Measurements from ENCODE around the gene EPHX1. TPM values are rescaled to one million over a fixed set of nuclear protein-coding genes. Genes with fewer than 3 reads are reported as not detected.

The EPHX1 gene
- total RNA-seq, 1 experiment from 2014 or later = 54.6 TPM

DNA sequence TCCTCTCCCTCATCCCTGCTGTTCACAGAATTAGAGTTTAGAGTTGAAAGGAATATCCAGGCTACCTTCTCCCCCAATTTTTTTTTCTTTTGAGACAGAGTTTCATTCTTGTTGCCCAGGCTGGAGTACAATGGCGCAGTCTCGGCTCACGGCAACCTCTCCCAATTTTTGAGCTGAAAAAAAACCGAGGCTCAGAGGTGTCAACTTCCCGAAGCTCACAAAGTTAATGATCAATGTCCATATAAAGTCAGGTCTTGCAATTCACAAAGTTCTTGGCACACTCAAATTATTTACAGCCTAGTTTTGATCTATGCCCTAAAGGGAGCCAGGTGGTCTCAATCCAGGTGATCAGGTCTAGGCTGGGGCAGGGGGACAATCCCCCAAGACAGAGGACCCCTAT is 79.8 kb downstream of the EPHX1 start:
- H3K27me3 ChIP-seq (ENCODE audit: low read length) = no peaks in the 10 kb centered on the region
- H3K36me3 ChIP-seq (ENCODE audit: low read depth, low read length) = no peaks in the 10 kb centered on the region
- H3K79me2 ChIP-seq (ENCODE audit: low read length) = no peaks in the 10 kb centered on the region
- ChIA-PET CTCF (no interaction called here), POLR2A (ENCODE audit: unreplicated experiment) (no interaction called here)
- H3K4me1 ChIP-seq (ENCODE audit: insufficient read depth, low read length) = peaks cover 55% of the 10 kb centered on the region
- H3K9me2 ChIP-seq (replicated peaks; ENCODE audit: low read length) = no peaks in the 10 kb centered on the region
- H3K4me2 ChIP-seq (ENCODE audit: low read length) = peak overlapping the region; percentile 56; the same call in 1 of the 2 replicates
- ATAC-seq (no peak), DNase-seq (no peak)
- BruUV-seq (replicated peaks) = no TSS peak
- peak overlapping the region; percentile 98 for H3K27ac ChIP-seq (ENCODE audit: low read length)
- intact Hi-C loops (cut with micrococcal nuclease) = no loop called here
- peak overlapping the region; percentile 14; the same call in 1 of the 2 replicates for H3K9ac ChIP-seq (ENCODE audit: low read length)
- no peaks in the 10 kb centered on the region for H4K20me1 ChIP-seq (ENCODE audit: low read length)
- TF ChIP-seq, protein P1, sequence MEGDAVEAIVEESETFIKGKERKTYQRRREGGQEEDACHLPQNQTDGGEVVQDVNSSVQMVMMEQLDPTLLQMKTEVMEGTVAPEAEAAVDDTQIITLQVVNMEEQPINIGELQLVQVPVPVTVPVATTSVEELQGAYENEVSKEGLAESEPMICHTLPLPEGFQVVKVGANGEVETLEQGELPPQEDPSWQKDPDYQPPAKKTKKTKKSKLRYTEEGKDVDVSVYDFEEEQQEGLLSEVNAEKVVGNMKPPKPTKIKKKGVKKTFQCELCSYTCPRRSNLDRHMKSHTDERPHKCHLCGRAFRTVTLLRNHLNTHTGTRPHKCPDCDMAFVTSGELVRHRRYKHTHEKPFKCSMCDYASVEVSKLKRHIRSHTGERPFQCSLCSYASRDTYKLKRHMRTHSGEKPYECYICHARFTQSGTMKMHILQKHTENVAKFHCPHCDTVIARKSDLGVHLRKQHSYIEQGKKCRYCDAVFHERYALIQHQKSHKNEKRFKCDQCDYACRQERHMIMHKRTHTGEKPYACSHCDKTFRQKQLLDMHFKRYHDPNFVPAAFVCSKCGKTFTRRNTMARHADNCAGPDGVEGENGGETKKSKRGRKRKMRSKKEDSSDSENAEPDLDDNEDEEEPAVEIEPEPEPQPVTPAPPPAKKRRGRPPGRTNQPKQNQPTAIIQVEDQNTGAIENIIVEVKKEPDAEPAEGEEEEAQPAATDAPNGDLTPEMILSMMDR (conservative IDR thresholded peaks at IDR 0.05; ENCODE audit: low read depth, low read length) = no peak
- no peak for TF ChIP-seq EZH2phosphoT487 (IDR thresholded peaks at IDR 0.05; ENCODE audit: borderline replicate concordance, low read length)
- TF ChIP-seq EZH2 (IDR thresholded peaks at IDR 0.05; ENCODE audit: low read length, unreplicated experiment) = no peak
- H3K9me3 ChIP-seq (ENCODE audit: low read length) = no peaks in the 10 kb centered on the region
- H2AFZ ChIP-seq (ENCODE audit: low read length) = no peak overlapping the region
- no peaks in the 10 kb centered on the region for H3F3A ChIP-seq (ENCODE audit: low read length, unreplicated experiment)
- H3K4me3 ChIP-seq (ENCODE audit: low read length) = no peak overlapping the region

GRCh38 chr1:225890346-225891228 is 80.7 kb downstream of the EPHX1 start:
- Histone ChIP-seq H3F3A (ENCODE audit: low read length, unreplicated experiment) (no peaks in the 10 kb centered on the region), H4K20me1 (ENCODE audit: low read length) (no peaks in the 10 kb centered on the region), H3K4me1 (ENCODE audit: insufficient read depth, low read length) (peaks cover 55% of the 10 kb centered on the region), H3K79me2 (ENCODE audit: low read length) (no peaks in the 10 kb centered on the region), H3K4me3 (ENCODE audit: low read length) (no peak overlapping the region), H2AFZ (ENCODE audit: low read length) (no peak overlapping the region), H3K27ac (ENCODE audit: low read length) (peak overlapping the region; percentile 98), H3K27me3 (ENCODE audit: low read length) (no peaks in the 10 kb centered on the region), H3K9me2 (replicated peaks; ENCODE audit: low read length) (no peaks in the 10 kb centered on the region), H3K9me3 (ENCODE audit: low read length) (no peaks in the 10 kb centered on the region), H3K9ac (ENCODE audit: low read length) (peak overlapping the region; percentile 89), H3K4me2 (ENCODE audit: low read length) (peak overlapping the region; percentile 56), H3K36me3 (ENCODE audit: low read depth, low read length) (no peaks in the 10 kb centered on the region)
- ChIA-PET POLR2A (ENCODE audit: unreplicated experiment) (interaction anchor here (1.1 kb wide), 1 partner anchor 9 kb away, joined by 4 read pairs; the partner anchor contains the start of gene TMEM63A), CTCF (no interaction called here)
- no peak for TF ChIP-seq EZH2 (IDR thresholded peaks at IDR 0.05; ENCODE audit: low read length, unreplicated experiment)
- TF ChIP-seq, protein P1 (conservative IDR thresholded peaks at IDR 0.05; ENCODE audit: low read depth, low read length) = no peak
- no peak for TF ChIP-seq EZH2phosphoT487 (IDR thresholded peaks at IDR 0.05; ENCODE audit: borderline replicate concordance, low read length)
- ATAC-seq = peak; percentile 17
- intact Hi-C loops (cut with micrococcal nuclease) = no loop called here
- peak; percentile 48 for DNase-seq
- BruUV-seq (replicated peaks) = no TSS peak
